GM23338 (cell line): ENCODE data around the gene HYAL2. TPM values are rescaled to one million over a fixed set of nuclear protein-coding genes. Genes with fewer than 3 reads are reported as not detected.

Experiments used
- ATAC-seq: fragments of 200-7000 bp; cut with Tn5 transposase; 3 replicates; pipeline ENCODE4 v1.9.1; 2020
- DNase-seq: peaks from one replicate; pipeline ENCODE4 v3.0.0-alpha.2; 2015; ENCODE audit warnings: low spot score
- H2AFZ ChIP-seq: fragments of 200-600 bp; sonication (generic); 2 replicates; pipeline ENCODE4 v1.8.0; 2016; ENCODE audit warnings: antibody characterized with exemption, mild to moderate bottlenecking, moderate library complexity
- H3F3A ChIP-seq: fragments of 200-600 bp; sonication (generic); replicated peaks from 2 replicates; pipeline ENCODE4 v1.8.0; 2017; ENCODE audit warnings: antibody characterized with exemption, mixed run types, low read depth
- H3K27ac ChIP-seq: fragments of 200-600 bp; sonication (generic); 2 replicates; pipeline ENCODE4 v1.6.1; 2016; ENCODE audit warnings: low read depth
- H3K27me3 ChIP-seq: fragments of 200-600 bp; sonication (generic); 2 replicates; pipeline ENCODE4 v1.8.0; 2016; ENCODE audit warnings: mild to moderate bottlenecking, mixed run types, moderate library complexity; ENCODE audit not compliant: insufficient read depth
- H3K36me3 ChIP-seq: fragments of 200-600 bp; sonication (generic); 2 replicates; pipeline ENCODE4 v1.8.0; 2016; ENCODE audit warnings: mild to moderate bottlenecking; ENCODE audit not compliant: insufficient read depth
- H3K4me1 ChIP-seq: fragments of 200-600 bp; sonication (generic); 2 replicates; pipeline ENCODE4 v1.8.0; 2016; ENCODE audit warnings: mild to moderate bottlenecking, moderate library complexity; ENCODE audit not compliant: insufficient read depth
- H3K4me2 ChIP-seq: fragments of 200-600 bp; sonication (generic); 2 replicates; pipeline ENCODE4 v1.7.1; 2017; ENCODE audit warnings: mixed run types
- H3K4me3 ChIP-seq: fragments of 200-600 bp; sonication (generic); 2 replicates; pipeline ENCODE4 v1.6.1; 2016; ENCODE audit warnings: mixed run types
- H3K79me2 ChIP-seq: fragments of 200-600 bp; sonication (generic); replicated peaks from 2 replicates; pipeline ENCODE4 v1.8.0; 2017; ENCODE audit warnings: mild to moderate bottlenecking; ENCODE audit not compliant: insufficient read depth
- H3K9me2 ChIP-seq: fragments of 200-600 bp; sonication (generic); 2 replicates; pipeline ENCODE4 v1.8.0; 2017; ENCODE audit not compliant: insufficient read depth
- H4K20me1 ChIP-seq: fragments of 200-600 bp; sonication (generic); replicated peaks from 2 replicates; pipeline ENCODE4 v1.8.0; 2017; ENCODE audit warnings: mild to moderate bottlenecking; ENCODE audit not compliant: insufficient read depth
- H3K27ac Mint-ChIP-seq: 2 replicates; pipeline ENCODE4 v1.8.0; 2020; ENCODE audit warnings: inconsistent platforms, mild to moderate bottlenecking, moderate library complexity, mixed read lengths
- H3K27me3 Mint-ChIP-seq: 3 replicates; pipeline ENCODE4 v1.8.0; 2022; ENCODE audit warnings: low read depth, mild to moderate bottlenecking, moderate library complexity, mixed read lengths, inconsistent platforms; ENCODE audit not compliant: insufficient read depth, poor library complexity
- H3K36me3 Mint-ChIP-seq: 3 replicates; pipeline ENCODE4 v1.8.0; 2021; ENCODE audit warnings: low read depth, mild to moderate bottlenecking, inconsistent platforms, moderate library complexity, mixed read lengths
- H3K4me1 Mint-ChIP-seq: 3 replicates; pipeline ENCODE4 v1.8.0; 2020; ENCODE audit warnings: mild to moderate bottlenecking, inconsistent platforms, mixed read lengths
- H3K4me3 Mint-ChIP-seq: 3 replicates; pipeline ENCODE4 v1.8.0; 2021; ENCODE audit warnings: moderate library complexity, mild to moderate bottlenecking, inconsistent platforms, mixed read lengths
- H3K9me3 Mint-ChIP-seq: 3 replicates; pipeline ENCODE4 v1.8.0; 2020; ENCODE audit warnings: moderate library complexity, mild to moderate bottlenecking, inconsistent platforms, mixed read lengths
- ETS1 ChIP-seq: IDR thresholded peaks from 2 replicates; pipeline ENCODE4 v1.6.1; 2016; ENCODE audit warnings: antibody characterized with exemption
- REST ChIP-seq: IDR thresholded peaks from one replicate; pipeline ENCODE4 v1.6.1; 2018; ENCODE audit warnings: antibody characterized with exemption; ENCODE audit not compliant: unreplicated experiment
- ZNF114 ChIP-seq: fragments of 250-450 bp; sonication (Bioruptor Pico); IDR thresholded peaks from 2 replicates; pipeline ENCODE4 v1.5.0; 2020; ENCODE audit warnings: mild to moderate bottlenecking, moderate library complexity
- polyA plus RNA-seq: library from polyadenylated mRNA; unstranded; fragments of >200 nt; fragmentation: Nextera tagmentation; extraction: Ambion mirVana; gene quantifications from 2 replicates; pipeline ENCODE4 v1.2.1, GENCODE V29; 2016
- total RNA-seq: library from RNA; depleted of rRNA; stranded (reverse); fragments of >200 nt; shearing (Covaris generic); gene quantifications from 2 replicates; pipeline ENCODE4 v1.2.3, GENCODE V29; 2014

The HYAL2 gene
- total and polyA plus RNA-seq, 2 experiments from 2014 or later, result 28.9 to 74.3 TPM

GRCh38 chr3:50296721-50297383, 25.7 kb downstream of the HYAL2 start:
- H3K4me2 ChIP-seq, result no peak overlapping the region
- no peak overlapping the region for H3K4me3 Mint-ChIP-seq

More at GRCh38 chr3:50296721-50297383, 25.7 kb downstream of the HYAL2 start:
- Histone ChIP-seq H2AFZ (no peak overlapping the region), H3K4me1 (peaks cover 16% of the 10 kb centered on the region), H3K36me3 (no peaks in the 10 kb centered on the region), H3K79me2 (peaks cover 1% of the 10 kb centered on the region), H3K27me3 (no peaks in the 10 kb centered on the region), H3K4me3 (no peak overlapping the region), H3K9me2 (no peaks in the 10 kb centered on the region), H4K20me1 (no peaks in the 10 kb centered on the region), H3K27ac (no peak overlapping the region), H3F3A (peaks cover 9% of the 10 kb centered on the region)
- peaks cover 20% of the 10 kb centered on the region for H3K4me1 Mint-ChIP-seq
- H3K27ac Mint-ChIP-seq, result no peak overlapping the region
- H3K27me3 Mint-ChIP-seq, result peaks cover 25% of the 10 kb centered on the region
- DNase-seq (no peak), ATAC-seq (no peak)
- H3K9me3 Mint-ChIP-seq, result no peaks in the 10 kb centered on the region
- TF ChIP-seq ZNF114 (CRISPR knock-in tag) (no peak), ETS1 (no peak), REST (no peak)
- H3K36me3 Mint-ChIP-seq, result no peaks in the 10 kb centered on the region
